GM23338 (cell line): Measurements from ENCODE around the gene TIRAP. TPM values are rescaled to one million over a fixed set of nuclear protein-coding genes. Genes with fewer than 3 reads are reported as not detected.
A peak's percentile ranks its signal among the peaks of the same experiment; 100 is the strongest.

ENCODE experiments used
- ATAC-seq: fragments of 200-7000 bp; cut with Tn5 transposase; 3 replicates; pipeline ENCODE4 v1.9.1; 2020
- DNase-seq: peaks from one replicate; pipeline ENCODE4 v3.0.0-alpha.2; 2015; ENCODE audit warnings: low spot score
- H2AFZ ChIP-seq: fragments of 200-600 bp; sonication (generic); 2 replicates; pipeline ENCODE4 v1.8.0; 2016; ENCODE audit warnings: antibody characterized with exemption, mild to moderate bottlenecking, moderate library complexity
- H3F3A ChIP-seq: fragments of 200-600 bp; sonication (generic); replicated peaks from 2 replicates; pipeline ENCODE4 v1.8.0; 2017; ENCODE audit warnings: antibody characterized with exemption, mixed run types, low read depth
- H3K27ac ChIP-seq: fragments of 200-600 bp; sonication (generic); 2 replicates; pipeline ENCODE4 v1.6.1; 2016; ENCODE audit warnings: low read depth
- H3K27me3 ChIP-seq: fragments of 200-600 bp; sonication (generic); 2 replicates; pipeline ENCODE4 v1.8.0; 2016; ENCODE audit warnings: mild to moderate bottlenecking, mixed run types, moderate library complexity; ENCODE audit not compliant: insufficient read depth
- H3K36me3 ChIP-seq: fragments of 200-600 bp; sonication (generic); 2 replicates; pipeline ENCODE4 v1.8.0; 2016; ENCODE audit warnings: mild to moderate bottlenecking; ENCODE audit not compliant: insufficient read depth
- H3K4me1 ChIP-seq: fragments of 200-600 bp; sonication (generic); 2 replicates; pipeline ENCODE4 v1.8.0; 2016; ENCODE audit warnings: mild to moderate bottlenecking, moderate library complexity; ENCODE audit not compliant: insufficient read depth
- H3K4me2 ChIP-seq: fragments of 200-600 bp; sonication (generic); 2 replicates; pipeline ENCODE4 v1.7.1; 2017; ENCODE audit warnings: mixed run types
- H3K4me3 ChIP-seq: fragments of 200-600 bp; sonication (generic); 2 replicates; pipeline ENCODE4 v1.6.1; 2016; ENCODE audit warnings: mixed run types
- H3K79me2 ChIP-seq: fragments of 200-600 bp; sonication (generic); replicated peaks from 2 replicates; pipeline ENCODE4 v1.8.0; 2017; ENCODE audit warnings: mild to moderate bottlenecking; ENCODE audit not compliant: insufficient read depth
- H3K9me2 ChIP-seq: fragments of 200-600 bp; sonication (generic); 2 replicates; pipeline ENCODE4 v1.8.0; 2017; ENCODE audit not compliant: insufficient read depth
- H4K20me1 ChIP-seq: fragments of 200-600 bp; sonication (generic); replicated peaks from 2 replicates; pipeline ENCODE4 v1.8.0; 2017; ENCODE audit warnings: mild to moderate bottlenecking; ENCODE audit not compliant: insufficient read depth
- H3K27ac Mint-ChIP-seq: 2 replicates; pipeline ENCODE4 v1.8.0; 2020; ENCODE audit warnings: inconsistent platforms, mild to moderate bottlenecking, moderate library complexity, mixed read lengths
- H3K27me3 Mint-ChIP-seq: 3 replicates; pipeline ENCODE4 v1.8.0; 2022; ENCODE audit warnings: low read depth, mild to moderate bottlenecking, moderate library complexity, mixed read lengths, inconsistent platforms; ENCODE audit not compliant: insufficient read depth, poor library complexity
- H3K36me3 Mint-ChIP-seq: 3 replicates; pipeline ENCODE4 v1.8.0; 2021; ENCODE audit warnings: low read depth, mild to moderate bottlenecking, inconsistent platforms, moderate library complexity, mixed read lengths
- H3K4me1 Mint-ChIP-seq: 3 replicates; pipeline ENCODE4 v1.8.0; 2020; ENCODE audit warnings: mild to moderate bottlenecking, inconsistent platforms, mixed read lengths
- H3K4me3 Mint-ChIP-seq: 3 replicates; pipeline ENCODE4 v1.8.0; 2021; ENCODE audit warnings: moderate library complexity, mild to moderate bottlenecking, inconsistent platforms, mixed read lengths
- H3K9me3 Mint-ChIP-seq: 3 replicates; pipeline ENCODE4 v1.8.0; 2020; ENCODE audit warnings: moderate library complexity, mild to moderate bottlenecking, inconsistent platforms, mixed read lengths
- CTCF ChIP-seq, 2 experiments: fragments of 200-600 bp in 1 of 2; sonication (generic) in 1 of 2; conservative IDR thresholded peaks; 2 replicates each; pipeline versions ENCODE4 v1.5.1 to v1.6.1; 2016 to 2017; ENCODE audit warnings: antibody characterized with exemption in 2 of 2, low read depth in 2 of 2, mild to moderate bottlenecking in 2 of 2, moderate library complexity in 1 of 2
- EZH2 ChIP-seq: fragments of 200-600 bp; sonication (generic); IDR thresholded peaks from one replicate; pipeline ENCODE4 v1.8.0; 2017; ENCODE audit warnings: antibody characterized with exemption, mild to moderate bottlenecking, low read depth; ENCODE audit not compliant: unreplicated experiment
- NANOG ChIP-seq: IDR thresholded peaks from 2 replicates; pipeline ENCODE4 v1.6.1; 2016; ENCODE audit warnings: antibody characterized with exemption, borderline replicate concordance
- POLR2AphosphoS5 ChIP-seq: IDR thresholded peaks from 2 replicates; pipeline ENCODE4 v1.6.1; 2016; ENCODE audit warnings: antibody characterized with exemption, low read depth
- STAT1 ChIP-seq: IDR thresholded peaks from one replicate; pipeline ENCODE4 v1.6.1; 2016; ENCODE audit warnings: antibody characterized with exemption; ENCODE audit not compliant: unreplicated experiment
- ZNF114 ChIP-seq: fragments of 250-450 bp; sonication (Bioruptor Pico); IDR thresholded peaks from 2 replicates; pipeline ENCODE4 v1.5.0; 2020; ENCODE audit warnings: mild to moderate bottlenecking, moderate library complexity
- ZNF331 ChIP-seq: fragments of 250-450 bp; sonication (Bioruptor Pico); IDR thresholded peaks from 2 replicates; pipeline ENCODE4 v1.5.0; 2020; ENCODE audit warnings: low read depth, mild to moderate bottlenecking, moderate library complexity
- ZNF462 ChIP-seq: fragments of 250-450 bp; sonication (Bioruptor Pico); IDR thresholded peaks from 2 replicates; pipeline ENCODE4 v1.5.0; 2020; ENCODE audit warnings: mild to moderate bottlenecking, moderate library complexity
- polyA plus RNA-seq: library from polyadenylated mRNA; unstranded; fragments of >200 nt; fragmentation: Nextera tagmentation; extraction: Ambion mirVana; gene quantifications from 2 replicates; pipeline ENCODE4 v1.2.1, GENCODE V29; 2016
- total RNA-seq: library from RNA; depleted of rRNA; stranded (reverse); fragments of >200 nt; shearing (Covaris generic); gene quantifications from 2 replicates; pipeline ENCODE4 v1.2.3, GENCODE V29; 2014
- TF ChIP-seq, protein P1 (sequence below): IDR thresholded peaks from one replicate; pipeline ENCODE4 v1.6.1; 2018; ENCODE audit warnings: antibody characterized with exemption; ENCODE audit not compliant: unreplicated experiment

Gene TIRAP
- total and polyA plus RNA-seq, 2 experiments from 2014 or later = 1.1 to 3.4 TPM

- ATAC-seq (peak; percentile 82), DNase-seq (peak; percentile 74)
- Mint-ChIP-seq H3K4me3 (peak overlapping the region; percentile 89), H3K36me3 (peaks cover 13% of the 10 kb centered on the region), H3K9me3 (no peaks in the 10 kb centered on the region; the same call in 2 of the 3 replicates), H3K27me3 (peaks cover 28% of the 10 kb centered on the region), H3K4me1 (peaks cover 15% of the 10 kb centered on the region), H3K27ac (no peak overlapping the region; the same call in 1 of the 2 replicates)
- Histone ChIP-seq H3K27ac (no peak overlapping the region), H3K4me2 (peak overlapping the region; percentile 86), H3K27me3 (peaks cover 19% of the 10 kb centered on the region), H3F3A (peaks cover 10% of the 10 kb centered on the region), H2AFZ (peak overlapping the region; percentile 94), H3K36me3 (no peaks in the 10 kb centered on the region), H3K79me2 (no peaks in the 10 kb centered on the region), H3K9me2 (no peaks in the 10 kb centered on the region), H3K4me3 (peak overlapping the region; percentile 74), H4K20me1 (no peaks in the 10 kb centered on the region), H3K4me1 (0 out of 2 replicates have a peak, but pooled peaks cover 7% of the 10 kb centered on the region)
- TF ChIP-seq ZNF331 (CRISPR knock-in tag) (no peak), EZH2 (no peak), CTCF (conservative IDR thresholded peaks at IDR 0.05; ENCODE audit: low read depth in 2 of 2) (no peak), STAT1 (no peak), ZNF114 (no peak), NANOG (no peak), ZNF462 (no peak), POLR2AphosphoS5 (no peak; the same call in 1 of the 2 replicates)
- TF ChIP-seq, protein P1, sequence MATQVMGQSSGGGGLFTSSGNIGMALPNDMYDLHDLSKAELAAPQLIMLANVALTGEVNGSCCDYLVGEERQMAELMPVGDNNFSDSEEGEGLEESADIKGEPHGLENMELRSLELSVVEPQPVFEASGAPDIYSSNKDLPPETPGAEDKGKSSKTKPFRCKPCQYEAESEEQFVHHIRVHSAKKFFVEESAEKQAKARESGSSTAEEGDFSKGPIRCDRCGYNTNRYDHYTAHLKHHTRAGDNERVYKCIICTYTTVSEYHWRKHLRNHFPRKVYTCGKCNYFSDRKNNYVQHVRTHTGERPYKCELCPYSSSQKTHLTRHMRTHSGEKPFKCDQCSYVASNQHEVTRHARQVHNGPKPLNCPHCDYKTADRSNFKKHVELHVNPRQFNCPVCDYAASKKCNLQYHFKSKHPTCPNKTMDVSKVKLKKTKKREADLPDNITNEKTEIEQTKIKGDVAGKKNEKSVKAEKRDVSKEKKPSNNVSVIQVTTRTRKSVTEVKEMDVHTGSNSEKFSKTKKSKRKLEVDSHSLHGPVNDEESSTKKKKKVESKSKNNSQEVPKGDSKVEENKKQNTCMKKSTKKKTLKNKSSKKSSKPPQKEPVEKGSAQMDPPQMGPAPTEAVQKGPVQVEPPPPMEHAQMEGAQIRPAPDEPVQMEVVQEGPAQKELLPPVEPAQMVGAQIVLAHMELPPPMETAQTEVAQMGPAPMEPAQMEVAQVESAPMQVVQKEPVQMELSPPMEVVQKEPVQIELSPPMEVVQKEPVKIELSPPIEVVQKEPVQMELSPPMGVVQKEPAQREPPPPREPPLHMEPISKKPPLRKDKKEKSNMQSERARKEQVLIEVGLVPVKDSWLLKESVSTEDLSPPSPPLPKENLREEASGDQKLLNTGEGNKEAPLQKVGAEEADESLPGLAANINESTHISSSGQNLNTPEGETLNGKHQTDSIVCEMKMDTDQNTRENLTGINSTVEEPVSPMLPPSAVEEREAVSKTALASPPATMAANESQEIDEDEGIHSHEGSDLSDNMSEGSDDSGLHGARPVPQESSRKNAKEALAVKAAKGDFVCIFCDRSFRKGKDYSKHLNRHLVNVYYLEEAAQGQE = no peak
Measured at GRCh38 chr11:126282361-126282735, 545 bp upstream of the TIRAP start.
